Tibial nerve (tissue), 4 donors: ENCODE data around the gene RAET1E. TPM values are rescaled to one million over a fixed set of nuclear protein-coding genes. Genes with fewer than 3 reads are reported as not detected.

Source experiments
- DNase-seq, 2 donors: peaks; one replicate each; pipeline ENCODE4 v3.0.0-alpha.2; 2019; ENCODE audit warnings: low spot score in 2 of 2
- H3K27ac ChIP-seq, 4 donors: fragments of 200-600 bp; sonication (generic) in 3 of 4; one replicate each; pipeline ENCODE4 v1.5.1; 2017 to 2019; ENCODE audit warnings: mild to moderate bottlenecking in 1 of 4
- H3K27me3 ChIP-seq, 2 donors: fragments of 200-600 bp; sonication (generic) in 1 of 2; one replicate each; pipeline versions ENCODE4 v1.5.1 to v1.6.0; 2017 to 2019
- H3K36me3 ChIP-seq, 3 donors: fragments of 200-600 bp; sonication (generic); one replicate each; pipeline ENCODE4 v1.5.1; 2018 to 2019
- H3K4me1 ChIP-seq, 4 donors: fragments of 200-600 bp; sonication (generic) in 3 of 4; one replicate each; pipeline ENCODE4 v1.5.1; 2017 to 2019
- H3K4me3 ChIP-seq, 4 donors: fragments of 200-600 bp; sonication (generic) in 3 of 4; one replicate each; pipeline ENCODE4 v1.5.1; 2017 to 2019; ENCODE audit warnings: mild to moderate bottlenecking in 1 of 4, moderate library complexity in 1 of 4
- H3K9me3 ChIP-seq, 4 donors: fragments of 200-600 bp; sonication (generic) in 3 of 4; one replicate each; pipeline ENCODE4 v1.5.1; 2017 to 2019
- EP300 ChIP-seq, 2 donors: sonication (generic); formaldehyde crosslinking; IDR thresholded peaks; one replicate each; pipeline ENCODE4 v1.6.1; 2017; ENCODE audit warnings: antibody characterized with exemption in 2 of 2, mild to moderate bottlenecking in 1 of 2
- POLR2A ChIP-seq, 2 donors: fragments of 450-650 bp; IDR thresholded peaks; one replicate each; pipeline ENCODE4 v1.6.1; 2017; ENCODE audit warnings: antibody characterized with exemption in 2 of 2, mild to moderate bottlenecking in 2 of 2, moderate library complexity in 2 of 2
- WGBS, 2 donors: methylation state at CpG; one replicate each; pipeline ENCODE4 v1.1.5; 2018; 5-methylcytosine and 5-hydroxymethylcytosine counted together
- total RNA-seq, 4 donors: library from RNA; depleted of rRNA; stranded (reverse); fragments of >200 nt; gene quantifications; one replicate each; pipeline ENCODE4 v1.1.0, GENCODE V29; 2016
- TF ChIP-seq, protein P1 (sequence below), 5 experiments: fragments of 200-600 bp in 3 of 5; fragments of 450-650 bp in 2 of 5; sonication (generic) in 3 of 5; IDR thresholded peaks; one replicate each; pipeline ENCODE4 v1.5.1; 2016 to 2019; ENCODE audit warnings: antibody characterized with exemption in 5 of 5, mild to moderate bottlenecking in 3 of 5, moderate library complexity in 2 of 5

The RAET1E gene
- total RNA-seq, 4 donors from 2014 or later = 0.30 to 1.6 (median 0.44) TPM; not detected in 1

DNA sequence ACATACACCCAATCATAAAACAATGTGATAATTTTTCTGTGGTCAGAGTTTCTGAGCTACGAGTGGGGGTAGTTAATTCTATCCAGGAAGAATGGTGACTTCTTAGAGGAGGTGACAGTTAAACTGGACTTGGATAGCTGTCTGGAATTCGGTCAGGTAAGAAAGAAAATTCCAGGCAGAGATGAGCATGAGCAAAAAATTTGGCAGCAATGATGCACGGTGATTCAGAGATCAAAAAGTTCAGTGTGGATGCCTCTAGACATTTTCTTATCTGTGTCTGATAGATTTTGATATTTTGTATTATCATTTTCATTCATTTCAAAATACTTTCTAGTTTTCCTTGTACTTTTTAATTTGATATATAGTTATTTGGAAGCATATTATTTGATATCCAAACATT, 12.0 kb downstream of the RAET1E start:
- Histone ChIP-seq H3K4me3 (no peak overlapping the region), H3K4me1 (peaks cover 0 to 5% (median 0%) of the 10 kb centered on the region in 4 donors), H3K27me3 (no peaks in the 10 kb centered on the region), H3K27ac (no peak overlapping the region), H3K36me3 (no peaks in the 10 kb centered on the region), H3K9me3 (no peaks in the 10 kb centered on the region)
- DNase-seq = no peak
- WGBS, 2 donors = 79 to 80% methylated on average over 3 of the region's 3 CpGs
- TF ChIP-seq, protein P1, sequence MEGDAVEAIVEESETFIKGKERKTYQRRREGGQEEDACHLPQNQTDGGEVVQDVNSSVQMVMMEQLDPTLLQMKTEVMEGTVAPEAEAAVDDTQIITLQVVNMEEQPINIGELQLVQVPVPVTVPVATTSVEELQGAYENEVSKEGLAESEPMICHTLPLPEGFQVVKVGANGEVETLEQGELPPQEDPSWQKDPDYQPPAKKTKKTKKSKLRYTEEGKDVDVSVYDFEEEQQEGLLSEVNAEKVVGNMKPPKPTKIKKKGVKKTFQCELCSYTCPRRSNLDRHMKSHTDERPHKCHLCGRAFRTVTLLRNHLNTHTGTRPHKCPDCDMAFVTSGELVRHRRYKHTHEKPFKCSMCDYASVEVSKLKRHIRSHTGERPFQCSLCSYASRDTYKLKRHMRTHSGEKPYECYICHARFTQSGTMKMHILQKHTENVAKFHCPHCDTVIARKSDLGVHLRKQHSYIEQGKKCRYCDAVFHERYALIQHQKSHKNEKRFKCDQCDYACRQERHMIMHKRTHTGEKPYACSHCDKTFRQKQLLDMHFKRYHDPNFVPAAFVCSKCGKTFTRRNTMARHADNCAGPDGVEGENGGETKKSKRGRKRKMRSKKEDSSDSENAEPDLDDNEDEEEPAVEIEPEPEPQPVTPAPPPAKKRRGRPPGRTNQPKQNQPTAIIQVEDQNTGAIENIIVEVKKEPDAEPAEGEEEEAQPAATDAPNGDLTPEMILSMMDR (IDR thresholded peaks at IDR 0.05) = no peak
- no peak for TF ChIP-seq EP300 (IDR thresholded peaks at IDR 0.05)
- no peak for TF ChIP-seq POLR2A (IDR thresholded peaks at IDR 0.05)

GRCh38 chr6:149884617-149885016, 13.3 kb downstream of the RAET1E start:
- Histone ChIP-seq H3K27me3 (no peaks in the 10 kb centered on the region), H3K9me3 (no peaks in the 10 kb centered on the region), H3K36me3 (no peaks in the 10 kb centered on the region), H3K27ac (no peak overlapping the region), H3K4me1 (no peaks in the 10 kb centered on the region), H3K4me3 (no peak overlapping the region)
- TF ChIP-seq EP300 (IDR thresholded peaks at IDR 0.05) (no peak), POLR2A (IDR thresholded peaks at IDR 0.05) (no peak)
- TF ChIP-seq, protein P1 (IDR thresholded peaks at IDR 0.05) = no peak
- DNase-seq = no peak
- whole genome bisulfite sequencing, 2 donors = 65 to 71% methylated on average over 6 to 7 of the region's 7 CpGs

DNA sequence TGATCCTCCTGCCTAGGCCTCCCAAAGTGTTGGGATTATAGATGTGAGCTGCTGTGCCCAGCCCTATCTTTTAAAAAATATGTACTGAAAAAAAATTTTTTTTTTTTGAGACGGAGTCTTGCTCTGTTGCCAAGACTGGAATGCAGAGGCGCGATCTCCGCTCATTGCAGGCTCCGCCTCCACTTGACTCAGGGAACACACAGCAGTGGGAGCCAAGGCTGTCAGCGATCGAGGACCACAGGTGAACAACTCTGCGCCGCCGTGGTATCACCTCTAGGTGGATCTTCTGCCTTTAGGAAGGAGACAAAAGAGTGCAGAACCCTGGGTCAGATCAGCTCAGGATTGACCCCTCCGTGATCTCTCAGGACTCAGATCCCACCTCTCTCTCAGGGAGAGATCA, 13.7 kb downstream of the RAET1E start:
- no peak for DNase-seq
- Histone ChIP-seq H3K27me3 (no peaks in the 10 kb centered on the region), H3K4me3 (no peak overlapping the region), H3K36me3 (no peaks in the 10 kb centered on the region), H3K4me1 (no peaks in the 10 kb centered on the region), H3K9me3 (no peaks in the 10 kb centered on the region), H3K27ac (no peak overlapping the region)
- 39 to 52% methylated on average over 11 of the region's 11 CpGs for WGBS, 2 donors
- no peak for TF ChIP-seq POLR2A (IDR thresholded peaks at IDR 0.05)
- TF ChIP-seq, protein P1 (IDR thresholded peaks at IDR 0.05) = no peak
- no peak for TF ChIP-seq EP300 (IDR thresholded peaks at IDR 0.05)

DNA sequence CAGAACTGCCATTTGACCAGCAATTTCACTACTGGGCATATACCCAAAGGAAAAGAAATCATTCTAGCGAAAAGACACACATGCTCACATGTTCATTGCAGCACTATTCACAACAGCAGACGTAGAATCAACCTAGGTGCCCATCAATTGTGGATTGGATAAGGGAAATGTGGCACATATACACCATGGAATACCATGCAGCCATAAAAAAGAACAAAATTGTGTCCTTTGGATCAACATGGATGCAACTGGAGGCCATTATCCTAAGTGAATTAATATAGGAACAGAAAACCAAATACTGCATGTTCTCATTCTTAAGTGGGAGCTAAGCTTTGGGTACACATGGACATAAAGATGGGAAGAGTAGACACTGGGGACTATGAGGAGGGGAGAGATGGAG, 16.1 kb downstream of the RAET1E start:
- Histone ChIP-seq H3K9me3 (no peaks in the 10 kb centered on the region), H3K27me3 (no peaks in the 10 kb centered on the region), H3K27ac (no peak overlapping the region), H3K4me3 (no peak overlapping the region), H3K36me3 (no peaks in the 10 kb centered on the region), H3K4me1 (no peaks in the 10 kb centered on the region)
- TF ChIP-seq, protein P1 (IDR thresholded peaks at IDR 0.05) = no peak
- TF ChIP-seq EP300 (IDR thresholded peaks at IDR 0.05) (no peak), POLR2A (IDR thresholded peaks at IDR 0.05) (no peak)
- DNase-seq = no peak
- 93 to 97% methylated on average over 2 of the region's 2 CpGs for WGBS, 2 donors

GRCh38 chr6:149881066-149881766, 16.7 kb downstream of the RAET1E start:
- Histone ChIP-seq H3K4me3 (no peak overlapping the region), H3K4me1 (no peaks in the 10 kb centered on the region), H3K36me3 (no peaks in the 10 kb centered on the region), H3K27ac (no peak overlapping the region), H3K9me3 (no peaks in the 10 kb centered on the region), H3K27me3 (no peaks in the 10 kb centered on the region)
- 80 to 86% methylated on average over 10 of the region's 10 CpGs for WGBS, 2 donors
- no peak for TF ChIP-seq EP300 (IDR thresholded peaks at IDR 0.05)
- no peak for TF ChIP-seq POLR2A (IDR thresholded peaks at IDR 0.05)
- TF ChIP-seq, protein P1 (IDR thresholded peaks at IDR 0.05) = no peak
- DNase-seq = no peak
